Stimulated activated CD4-positive, alpha-beta T cell treated with anti-CD3 and anti-CD28 coated beads, Interleukin-1b, Interleukin-23, amount 100 ng/mL, for 24 hours (primary cell): Measurements from ENCODE around the gene NCOA7.
"Not testable (repeated sequence)": the region's sequence is repeated elsewhere in the genome, so short reads cannot be mapped to it uniquely, and the experiment has no call there.

Experiments
- DNase-seq, 4 experiments: peaks; one replicate each; pipeline ENCODE4 v3.0.0-alpha.2; 2020; ENCODE audit warnings: low read depth in 4 of 4, low spot score in 1 of 4

The NCOA7 gene

DNA sequence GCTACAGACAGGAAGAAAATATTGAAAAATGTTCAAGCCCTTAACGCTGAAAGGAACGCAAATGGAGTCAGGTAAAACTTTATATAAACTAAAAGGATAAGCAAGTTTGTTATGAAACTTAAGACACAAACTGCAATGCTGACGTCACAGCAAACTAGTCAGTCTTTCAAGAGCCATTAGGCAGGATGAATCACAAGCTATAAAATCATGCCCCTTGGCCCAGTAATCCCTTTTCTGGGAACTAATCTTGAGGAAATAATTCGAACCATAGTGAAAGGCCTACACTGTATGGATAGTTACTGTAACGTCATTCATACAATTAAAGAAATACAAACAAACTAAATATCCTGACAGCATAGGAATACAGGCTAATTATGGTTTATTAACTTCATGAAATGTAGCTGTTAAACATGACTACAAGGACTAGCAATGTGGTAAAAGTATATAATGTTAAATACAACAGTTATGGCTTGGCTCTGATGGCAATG lies 123.1 kb downstream of the NCOA7 start:
- DNase-seq, result no peak

DNA sequence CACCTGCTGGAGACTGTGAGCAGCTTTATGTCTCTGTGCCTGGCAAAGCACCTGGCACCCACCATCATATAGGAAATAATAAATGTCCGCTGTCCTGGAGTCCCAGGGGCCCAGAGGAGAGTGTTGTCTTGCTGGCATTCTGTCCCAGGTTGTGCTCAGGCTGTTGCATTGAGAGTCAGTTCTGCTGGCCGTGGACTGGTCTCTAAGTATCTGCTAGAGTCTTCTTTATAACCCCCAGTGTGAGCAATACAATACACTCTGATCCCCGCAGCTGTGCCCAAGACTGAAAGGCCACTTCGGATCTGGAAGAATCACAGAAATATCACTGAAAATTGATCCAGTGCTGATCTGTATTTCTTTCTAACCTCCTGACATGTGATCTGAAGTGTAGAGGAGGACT lies 127.5 kb downstream of the NCOA7 start:
- no peak for DNase-seq

DNA sequence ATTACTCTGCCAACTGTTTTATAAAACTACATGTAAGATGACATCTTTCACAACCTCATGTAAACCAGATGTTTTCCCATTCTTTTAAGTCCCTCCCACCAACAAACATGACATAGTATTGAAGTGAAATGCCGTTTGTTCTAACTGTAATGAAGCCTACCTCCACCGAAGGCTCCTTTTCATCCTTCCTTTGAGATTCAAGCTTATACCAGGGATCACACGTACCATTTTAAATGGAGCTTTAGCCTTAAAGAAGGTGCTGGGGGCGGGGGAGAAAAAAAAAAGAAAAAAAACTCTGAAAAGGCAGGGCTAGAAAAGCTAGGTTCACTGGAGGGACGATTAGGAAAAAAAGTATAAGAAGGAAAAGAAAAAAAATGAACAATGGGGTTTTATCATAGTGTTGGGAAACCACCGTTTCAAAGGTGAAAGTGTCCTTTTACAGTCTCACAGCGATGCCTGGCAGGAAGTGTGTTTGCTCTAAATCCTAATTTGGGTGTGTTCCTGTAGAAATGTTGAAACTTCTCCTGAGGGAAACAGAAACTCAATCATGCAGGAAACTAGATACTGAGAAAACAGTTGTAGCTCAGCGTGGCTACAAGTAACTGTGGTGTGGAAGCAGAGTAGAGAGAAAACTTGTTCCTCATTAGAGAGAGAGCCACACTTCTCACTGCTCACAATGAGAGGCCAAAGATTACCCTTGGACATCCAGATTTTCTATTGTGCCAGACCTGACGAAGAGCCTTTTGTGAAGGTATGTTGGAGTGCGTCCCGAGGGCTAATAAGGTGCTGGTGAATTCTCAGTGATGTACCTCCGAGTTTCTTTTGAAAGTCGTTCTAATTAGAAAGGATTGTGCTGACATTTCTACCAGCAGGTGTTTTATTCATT lies 128.2 kb downstream of the NCOA7 start:
- DNase-seq, result peak in 3 of 4 experiments; percentile 10 to 17 (median 13)

DNA sequence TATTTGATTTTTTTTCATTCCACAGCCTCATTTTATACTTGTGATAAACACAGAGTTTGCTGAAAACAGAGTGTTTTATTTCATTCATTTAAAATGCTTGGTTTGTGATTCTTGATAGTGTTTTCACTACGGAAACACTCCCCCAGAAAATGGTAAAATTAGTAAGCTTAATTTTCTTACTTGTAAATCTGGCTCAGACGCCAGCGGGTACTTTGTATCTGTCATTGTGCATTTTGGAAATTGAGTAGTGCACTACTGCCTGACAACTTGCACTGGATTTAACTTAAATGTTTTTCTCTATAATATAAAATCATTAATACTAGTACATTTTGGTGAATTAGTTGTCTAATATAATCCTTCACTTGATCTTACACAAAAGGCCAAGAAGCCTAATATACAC lies 128.9 kb downstream of the NCOA7 start:
- DNase-seq, result no peak

DNA sequence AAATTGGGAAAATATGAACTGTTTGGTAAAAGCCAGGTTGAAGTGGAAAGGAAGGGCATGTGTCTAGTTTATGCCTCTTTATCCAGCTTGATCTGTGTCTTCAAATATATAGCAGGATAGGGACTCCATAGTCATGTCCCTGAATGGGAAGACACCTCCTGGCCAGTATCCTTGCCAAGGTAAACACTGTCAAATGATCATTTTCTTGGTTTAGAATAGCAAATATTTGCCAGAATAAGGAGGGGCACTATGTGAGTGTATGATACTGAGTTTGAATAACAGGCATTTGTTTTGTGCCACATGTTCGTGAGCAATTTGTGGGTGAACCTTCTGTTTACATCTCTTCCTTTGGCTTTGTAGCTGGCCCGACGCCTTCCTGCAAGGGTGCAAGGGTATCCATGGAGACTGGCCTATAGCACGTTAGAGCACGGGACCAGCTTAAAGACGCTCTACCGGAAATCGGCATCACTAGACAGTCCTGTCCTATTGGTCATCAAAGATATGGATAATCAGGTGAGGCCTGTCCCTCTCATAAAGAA lies 131.6 kb downstream of the NCOA7 start:
- no peak for DNase-seq

GRCh38 chr6:125923366-125923877 lies 132.7 kb downstream of the NCOA7 start:
- DNase-seq, result no peak

DNA sequence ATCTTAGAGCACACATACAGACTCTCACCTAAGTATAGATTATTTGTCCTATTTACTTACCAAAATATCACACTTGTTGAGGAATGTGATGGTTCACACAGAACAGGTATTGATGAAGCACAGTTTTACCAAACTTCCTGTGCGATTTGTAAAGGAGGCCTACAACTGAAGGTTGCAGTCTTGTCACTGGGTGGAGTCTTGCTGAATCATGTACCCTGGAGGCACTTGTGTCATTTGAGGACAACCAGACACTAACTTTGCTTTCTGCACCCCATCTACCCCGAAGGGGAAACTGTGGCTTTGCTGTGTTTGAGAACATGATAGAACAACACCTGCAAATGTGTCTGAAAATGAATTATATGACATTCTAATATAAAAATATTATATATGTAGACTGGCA lies 133.4 kb downstream of the NCOA7 start:
- no peak for DNase-seq

- no peak for DNase-seq
Measured at GRCh38 chr6:125924697-125925358, 134.1 kb downstream of the NCOA7 start.

GRCh38 chr6:125926711-125927110 lies 136.0 kb downstream of the NCOA7 start:
- DNase-seq, result no peak

DNA sequence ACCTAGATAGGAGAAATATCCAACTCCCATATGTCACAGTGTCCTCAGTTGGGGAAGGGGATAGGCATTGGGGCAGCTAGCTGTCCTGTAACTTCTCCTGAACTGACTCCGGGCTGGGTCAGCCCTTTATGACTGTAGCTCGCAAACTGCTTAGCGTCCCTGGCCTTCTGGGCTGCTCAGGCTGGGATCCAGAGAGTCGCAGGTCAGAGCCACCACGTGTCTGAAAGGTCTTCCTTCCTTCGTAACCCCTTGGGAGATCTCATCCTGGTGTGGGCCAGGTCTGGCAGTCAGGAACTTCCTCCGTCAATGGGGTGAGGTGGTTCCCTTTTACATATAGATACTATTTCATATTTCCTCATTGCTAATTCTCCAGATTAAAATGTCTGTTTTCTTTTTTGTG lies 137.0 kb downstream of the NCOA7 start:
- DNase-seq, result no peak

- DNase-seq, result no peak
Measured at GRCh38 chr6:125930765-125931418, 140.1 kb downstream of the NCOA7 start.

DNA sequence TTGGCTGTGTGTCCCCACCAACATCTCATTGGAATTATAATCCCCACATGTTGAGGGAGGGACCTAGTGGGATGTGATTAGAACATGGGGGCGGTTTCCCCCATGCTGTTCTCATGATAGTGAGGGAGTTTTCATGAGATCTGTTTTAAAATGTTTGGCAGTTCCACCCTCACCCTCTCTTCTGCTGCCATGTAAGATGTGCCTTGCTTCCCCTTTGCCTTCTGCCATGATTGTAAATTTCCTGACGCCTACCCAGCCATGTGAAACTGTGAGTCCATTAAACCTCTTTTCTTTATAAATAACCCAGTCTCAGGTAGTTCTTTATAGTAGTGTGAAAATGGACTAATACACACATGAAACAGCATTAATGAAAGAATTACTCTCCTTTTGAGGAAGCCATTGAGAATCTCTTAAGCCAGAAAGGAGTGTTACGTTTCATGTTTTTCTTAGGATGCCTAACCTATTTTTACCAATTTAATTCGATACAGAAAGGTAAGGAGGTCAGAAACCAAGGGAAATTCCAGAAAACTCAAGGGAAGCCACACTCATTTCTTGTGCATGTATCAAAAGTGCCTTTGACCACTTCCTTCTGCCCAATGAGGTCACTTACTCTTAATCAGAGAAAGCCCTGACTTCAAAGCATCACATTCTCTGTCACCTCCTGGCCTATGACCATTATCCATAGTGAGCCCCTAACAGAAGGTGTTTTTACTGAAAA lies 141.1 kb downstream of the NCOA7 start:
- no peak for DNase-seq

- DNase-seq, result no peak
Measured at GRCh38 chr6:125932451-125932795, 141.7 kb downstream of the NCOA7 start.

GRCh38 chr6:125935520-125935919 lies 144.8 kb downstream of the NCOA7 start:
- not testable (repeated sequence) for DNase-seq

DNA sequence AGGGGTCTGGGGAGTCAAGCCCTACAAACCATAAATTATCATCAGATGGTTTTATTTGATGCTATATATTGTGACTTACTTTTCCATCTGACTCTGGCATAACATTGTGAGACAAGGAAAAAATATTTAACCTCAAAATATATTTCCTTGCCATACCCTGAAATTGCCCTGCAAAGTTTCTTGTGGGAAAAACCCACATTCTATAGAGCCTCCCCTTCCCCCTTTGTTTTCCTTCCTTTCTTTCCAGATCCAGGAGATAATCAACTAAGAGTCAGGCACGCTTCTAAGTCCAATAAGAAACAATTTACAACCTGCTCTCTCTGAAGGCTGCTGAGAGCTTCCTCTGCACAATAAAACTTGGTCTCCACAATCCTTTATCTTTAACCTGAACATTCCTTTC lies 148.3 kb downstream of the NCOA7 start:
- no peak for DNase-seq

DNA sequence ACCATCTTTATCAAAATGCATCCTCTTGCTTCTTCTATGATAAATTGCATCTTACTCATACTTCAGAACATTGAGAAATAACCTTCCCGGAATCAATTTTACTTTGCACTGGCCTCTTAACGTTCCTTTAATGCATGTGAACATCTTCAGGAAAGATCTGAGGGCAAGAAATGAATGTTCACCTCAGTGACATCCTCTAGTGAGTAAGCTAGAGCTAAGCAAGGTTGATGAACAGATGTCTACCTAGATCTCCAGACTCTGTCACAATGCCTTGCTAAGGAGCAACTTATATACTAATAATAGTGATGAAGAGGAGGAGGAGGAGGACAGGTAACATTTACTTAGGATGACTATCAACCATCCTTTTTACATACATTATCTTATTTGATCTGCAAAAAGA lies 149.0 kb downstream of the NCOA7 start:
- DNase-seq, result no peak

- DNase-seq, result no peak
Measured at GRCh38 chr6:125940247-125941041, 149.7 kb downstream of the NCOA7 start.

DNA sequence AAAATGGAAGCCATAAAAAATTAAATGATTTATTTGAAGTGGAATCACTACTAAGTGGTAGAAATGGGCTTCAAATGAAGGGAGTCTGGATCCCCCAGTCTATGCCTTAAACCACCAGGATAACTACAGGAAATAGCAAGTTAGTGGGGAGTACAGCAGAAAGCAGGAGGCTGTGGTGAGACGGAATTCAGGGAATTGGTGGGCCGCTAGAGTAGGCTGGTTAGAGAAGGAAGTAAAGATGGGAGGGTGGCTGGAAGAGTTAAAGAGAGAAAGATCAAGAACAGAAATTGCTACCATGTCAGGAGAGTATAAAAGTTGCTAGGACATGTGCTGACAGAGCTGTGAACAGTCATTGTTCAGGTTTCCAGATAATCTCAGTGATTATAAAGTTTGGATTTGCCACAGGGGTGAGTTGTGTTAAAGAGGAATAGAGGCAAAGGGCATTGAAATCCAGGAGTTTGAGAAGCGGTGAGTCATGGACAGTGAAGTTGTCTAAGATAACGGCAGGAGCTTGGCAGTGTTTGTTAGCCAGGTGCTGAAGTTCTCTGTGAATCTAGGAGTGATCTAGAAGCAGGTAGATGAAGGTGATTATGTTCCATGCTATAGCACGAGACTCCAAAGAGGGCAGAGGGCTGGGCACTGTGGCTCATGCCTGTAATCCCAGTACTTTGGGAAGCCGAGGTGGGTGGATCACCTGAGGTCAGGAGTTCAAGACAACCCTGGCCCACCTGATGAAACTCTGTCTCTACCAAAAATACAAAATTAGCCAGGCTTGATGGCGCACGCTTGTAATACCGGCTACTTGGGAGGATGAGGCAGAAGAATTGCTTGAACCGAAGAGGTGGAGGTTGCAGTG lies 152.1 kb downstream of the NCOA7 start:
- DNase-seq, result no peak
